Karpas-422 (cell line): ENCODE results near the gene NT5C. TPM values are rescaled to one million over a fixed set of nuclear protein-coding genes. Genes with fewer than 3 reads are reported as not detected.
"Not testable (repeated sequence)": the region's sequence is repeated elsewhere in the genome, so short reads cannot be mapped to it uniquely, and the experiment has no call there.

ENCODE experiments used
- DNase-seq: peaks from one replicate; pipeline ENCODE4 v3.0.0-alpha.2; 2015
- H2AFZ ChIP-seq: fragments of 200-600 bp; sonication (generic); 2 replicates; pipeline ENCODE4 v1.6.1; 2014; ENCODE audit warnings: antibody characterized with exemption, low read length, mixed read lengths
- H3K27ac ChIP-seq: fragments of 200-600 bp; sonication (generic); 2 replicates; pipeline ENCODE4 v1.5.1; 2014; ENCODE audit warnings: mild to moderate bottlenecking, low read length, moderate library complexity
- H3K27me3 ChIP-seq: fragments of 200-600 bp; sonication (generic); 2 replicates; pipeline ENCODE4 v1.6.1; 2014; ENCODE audit warnings: low read length, mixed read lengths
- H3K36me3 ChIP-seq: fragments of 200-600 bp; sonication (generic); 2 replicates; pipeline ENCODE4 v1.6.1; 2014; ENCODE audit warnings: low read length, mixed read lengths; ENCODE audit not compliant: insufficient read depth
- H3K4me1 ChIP-seq: fragments of 200-600 bp; sonication (generic); 2 replicates; pipeline ENCODE4 v1.6.1; 2014; ENCODE audit warnings: mild to moderate bottlenecking, low read length, mixed read lengths
- H3K4me2 ChIP-seq: fragments of 200-600 bp; sonication (generic); 2 replicates; pipeline ENCODE4 v1.6.1; 2014; ENCODE audit warnings: low read length, low read depth, mild to moderate bottlenecking; ENCODE audit not compliant: poor library complexity, severe bottlenecking
- H3K4me3 ChIP-seq: fragments of 200-600 bp; sonication (generic); 2 replicates; pipeline ENCODE4 v1.5.1; 2014; ENCODE audit warnings: mild to moderate bottlenecking, antibody characterized with exemption, low read length, mixed read lengths
- H3K79me2 ChIP-seq: fragments of 200-600 bp; sonication (generic); 2 replicates; pipeline ENCODE4 v1.6.1; 2014; ENCODE audit warnings: mild to moderate bottlenecking, low read length, mixed read lengths
- H3K9ac ChIP-seq: fragments of 200-600 bp; sonication (generic); 2 replicates; pipeline ENCODE4 v1.6.0; 2014; ENCODE audit warnings: low read length
- H3K9me2 ChIP-seq: fragments of 200-600 bp; sonication (generic), shearing (Covaris generic); replicated peaks from 2 replicates; pipeline ENCODE4 v1.6.0; 2014; ENCODE audit warnings: mild to moderate bottlenecking, low read length, moderate library complexity; ENCODE audit not compliant: insufficient read depth
- H3K9me3 ChIP-seq: fragments of 300-700, 200-600 bp; sonication (generic); 2 replicates; pipeline ENCODE4 v1.6.1; 2014; ENCODE audit warnings: low read length, mixed read lengths
- H4K20me1 ChIP-seq: fragments of 200-600 bp; sonication (generic); 2 replicates; pipeline ENCODE4 v1.6.1; 2014; ENCODE audit warnings: mild to moderate bottlenecking, antibody characterized with exemption, low read length, low read depth; ENCODE audit not compliant: insufficient read depth
- total RNA-seq: library from RNA; depleted of rRNA; stranded (reverse); fragments of >200 nt; shearing (Covaris generic); gene quantifications from 2 replicates; pipeline ENCODE4 v1.2.3, GENCODE V29; 2014; ENCODE audit warnings: low replicate concordance; rRNA removed

The NT5C gene
- 43.6 and 174 TPM in 2 replicates for total RNA-seq

- Histone ChIP-seq H2AFZ (peak within 1 kb of the TSS; percentile 94; the same call in 1 of the 2 replicates), H3K9ac (peak within 1 kb of the TSS; percentile 99), H3K9me3 (no peaks in the 10 kb centered on the region), H3K4me1 (peaks cover 26% of the 10 kb centered on the region), H3K9me2 (no peaks in the 10 kb centered on the region), H3K4me3 (peak within 1 kb of the TSS; percentile 99), H3K36me3 (peaks cover 7% of the 10 kb centered on the region), H3K27me3 (no peaks in the 10 kb centered on the region), H3K79me2 (peaks cover 24% of the 10 kb centered on the region), H4K20me1 (peaks cover 11% of the 10 kb centered on the region; the same call in 1 of the 2 replicates), H3K27ac (peak within 1 kb of the TSS; percentile 71), H3K4me2 (peak within 1 kb of the TSS; percentile 92)
- peak; percentile 97 for DNase-seq
Observed at GRCh38 chr17:75131278-75132017, at the start of gene NT5C. Gene NT5C (minus strand): TSS chr17:75131742. CDS start chr17:75131707, 35 bp downstream.

- H3K27ac ChIP-seq: peak overlapping the region; percentile 83
- H3K4me1 ChIP-seq: peaks cover 20% of the 10 kb centered on the region
- peaks cover 24% of the 10 kb centered on the region for H4K20me1 ChIP-seq
- no peak overlapping the region for H2AFZ ChIP-seq
- peaks cover 26% of the 10 kb centered on the region; the same call in 1 of the 2 replicates for H3K36me3 ChIP-seq
- peaks cover 62% of the 10 kb centered on the region for H3K79me2 ChIP-seq
- H3K9ac ChIP-seq: peak overlapping the region; percentile 99
- no peaks in the 10 kb centered on the region for H3K9me3 ChIP-seq
- H3K9me2 ChIP-seq: no peaks in the 10 kb centered on the region
- H3K4me2 ChIP-seq: peak overlapping the region; percentile 97
- DNase-seq: no peak
- H3K27me3 ChIP-seq: no peaks in the 10 kb centered on the region
- H3K4me3 ChIP-seq: peak overlapping the region; percentile 97
Observed at GRCh38 chr17:75181110-75181509, 49.6 kb upstream of the NT5C start.

- H2AFZ ChIP-seq: no peak overlapping the region
- H3K27me3 ChIP-seq: no peaks in the 10 kb centered on the region
- no peak for DNase-seq
- H3K4me2 ChIP-seq: no peak overlapping the region
- H3K9ac ChIP-seq: no peak overlapping the region
- peaks cover 28% of the 10 kb centered on the region for H4K20me1 ChIP-seq
- peaks cover 17% of the 10 kb centered on the region for H3K4me1 ChIP-seq
- peaks cover 43% of the 10 kb centered on the region; the same call in 1 of the 2 replicates for H3K36me3 ChIP-seq
- H3K9me3 ChIP-seq: no peaks in the 10 kb centered on the region
- H3K4me3 ChIP-seq: no peak overlapping the region
- H3K27ac ChIP-seq: no peak overlapping the region
- H3K9me2 ChIP-seq: no peaks in the 10 kb centered on the region
- peaks cover 79% of the 10 kb centered on the region for H3K79me2 ChIP-seq
Observed at GRCh38 chr17:75178453-75178852, 46.9 kb upstream of the NT5C start.

- peaks cover 51% of the 10 kb centered on the region; the same call in 1 of the 2 replicates for H3K36me3 ChIP-seq
- peaks cover 23% of the 10 kb centered on the region for H4K20me1 ChIP-seq
- H3K4me3 ChIP-seq: no peak overlapping the region
- DNase-seq: no peak
- H3K79me2 ChIP-seq: peaks cover 85% of the 10 kb centered on the region
- H3K9me3 ChIP-seq: no peaks in the 10 kb centered on the region
- H3K4me2 ChIP-seq: no peak overlapping the region
- no peaks in the 10 kb centered on the region for H3K9me2 ChIP-seq
- H2AFZ ChIP-seq: no peak overlapping the region
- H3K27ac ChIP-seq: no peak overlapping the region
- peaks cover 12% of the 10 kb centered on the region for H3K4me1 ChIP-seq
- no peak overlapping the region for H3K9ac ChIP-seq
- H3K27me3 ChIP-seq: no peaks in the 10 kb centered on the region
Observed at GRCh38 chr17:75176625-75177024, 45.1 kb upstream of the NT5C start.

GRCh38 chr17:75174996-75175395, 43.5 kb upstream of the NT5C start:
- H3K4me3 ChIP-seq: no peak overlapping the region
- no peak overlapping the region for H3K9ac ChIP-seq
- no peaks in the 10 kb centered on the region for H3K9me3 ChIP-seq
- H3K27me3 ChIP-seq: no peaks in the 10 kb centered on the region
- peaks cover 13% of the 10 kb centered on the region; the same call in 1 of the 2 replicates for H4K20me1 ChIP-seq
- H2AFZ ChIP-seq: no peak overlapping the region
- H3K9me2 ChIP-seq: no peaks in the 10 kb centered on the region
- DNase-seq: no peak
- no peaks in the 10 kb centered on the region for H3K4me1 ChIP-seq
- H3K79me2 ChIP-seq: peaks cover 84% of the 10 kb centered on the region
- H3K4me2 ChIP-seq: no peak overlapping the region
- H3K36me3 ChIP-seq: peaks cover 60% of the 10 kb centered on the region; the same call in 1 of the 2 replicates
- H3K27ac ChIP-seq: no peak overlapping the region

GRCh38 chr17:75173526-75173925, 42.0 kb upstream of the NT5C start:
- no peak overlapping the region for H3K9ac ChIP-seq
- H3K4me2 ChIP-seq: no peak overlapping the region
- no peak overlapping the region for H3K27ac ChIP-seq
- no peaks in the 10 kb centered on the region for H3K27me3 ChIP-seq
- H3K36me3 ChIP-seq: peaks cover 45% of the 10 kb centered on the region; the same call in 1 of the 2 replicates
- no peaks in the 10 kb centered on the region for H3K9me2 ChIP-seq
- no peaks in the 10 kb centered on the region for H3K9me3 ChIP-seq
- no peak overlapping the region for H3K4me3 ChIP-seq
- H3K79me2 ChIP-seq: peaks cover 71% of the 10 kb centered on the region
- 0 out of 2 replicates have a peak, but pooled peaks cover 5% of the 10 kb centered on the region for H4K20me1 ChIP-seq
- no peak for DNase-seq
- no peak overlapping the region for H2AFZ ChIP-seq
- H3K4me1 ChIP-seq: no peaks in the 10 kb centered on the region

GRCh38 chr17:75168998-75169397, 37.5 kb upstream of the NT5C start:
- Histone ChIP-seq H3K4me1 (no peaks in the 10 kb centered on the region), H3K4me2 (no peak overlapping the region), H3K36me3 (peaks cover 33% of the 10 kb centered on the region; the same call in 1 of the 2 replicates), H2AFZ (no peak overlapping the region), H3K27me3 (no peaks in the 10 kb centered on the region), H3K9me2 (no peaks in the 10 kb centered on the region), H4K20me1 (0 out of 2 replicates have a peak, but pooled peaks cover 4% of the 10 kb centered on the region), H3K9ac (no peak overlapping the region), H3K27ac (no peak overlapping the region), H3K4me3 (no peak overlapping the region), H3K9me3 (no peaks in the 10 kb centered on the region), H3K79me2 (peaks cover 40% of the 10 kb centered on the region)
- no peak for DNase-seq

- not testable (repeated sequence) for DNase-seq, H3K27ac ChIP-seq, H3K4me3 ChIP-seq, H4K20me1 ChIP-seq, H3K9me3 ChIP-seq, H3K9ac ChIP-seq, H3K4me2 ChIP-seq, H3K27me3 ChIP-seq, H2AFZ ChIP-seq, H3K9me2 ChIP-seq, H3K4me1 ChIP-seq, H3K79me2 ChIP-seq
- H3K36me3 ChIP-seq: peaks cover 12% of the 10 kb centered on the region; the same call in 1 of the 2 replicates
Observed at GRCh38 chr17:75164606-75165005, 33.1 kb upstream of the NT5C start.
